Peyer's patch (tissue), 4 donors: Measurements from ENCODE around the gene DOCK4.

ENCODE experiments used
- POLR2A ChIP-seq, 2 donors: fragments of 450-650 bp; IDR thresholded peaks; one replicate each; pipeline ENCODE4 v1.5.1; 2017; ENCODE audit warnings: antibody characterized with exemption in 2 of 2, mild to moderate bottlenecking in 2 of 2, moderate library complexity in 2 of 2
- TF ChIP-seq, protein P1 (sequence below), 6 experiments: fragments of 450-650 bp in 4 of 6; fragments of 200-600 bp in 2 of 6; sonication (generic) in 1 of 6; IDR thresholded peaks; one replicate each; pipeline ENCODE4 v1.5.1; 2017 to 2019; ENCODE audit warnings: antibody characterized with exemption in 6 of 6, mild to moderate bottlenecking in 3 of 6, moderate library complexity in 1 of 6

GRCh38 chr7:111860248-111860647, 346.0 kb downstream of the DOCK4 start:
- TF ChIP-seq, protein P1, sequence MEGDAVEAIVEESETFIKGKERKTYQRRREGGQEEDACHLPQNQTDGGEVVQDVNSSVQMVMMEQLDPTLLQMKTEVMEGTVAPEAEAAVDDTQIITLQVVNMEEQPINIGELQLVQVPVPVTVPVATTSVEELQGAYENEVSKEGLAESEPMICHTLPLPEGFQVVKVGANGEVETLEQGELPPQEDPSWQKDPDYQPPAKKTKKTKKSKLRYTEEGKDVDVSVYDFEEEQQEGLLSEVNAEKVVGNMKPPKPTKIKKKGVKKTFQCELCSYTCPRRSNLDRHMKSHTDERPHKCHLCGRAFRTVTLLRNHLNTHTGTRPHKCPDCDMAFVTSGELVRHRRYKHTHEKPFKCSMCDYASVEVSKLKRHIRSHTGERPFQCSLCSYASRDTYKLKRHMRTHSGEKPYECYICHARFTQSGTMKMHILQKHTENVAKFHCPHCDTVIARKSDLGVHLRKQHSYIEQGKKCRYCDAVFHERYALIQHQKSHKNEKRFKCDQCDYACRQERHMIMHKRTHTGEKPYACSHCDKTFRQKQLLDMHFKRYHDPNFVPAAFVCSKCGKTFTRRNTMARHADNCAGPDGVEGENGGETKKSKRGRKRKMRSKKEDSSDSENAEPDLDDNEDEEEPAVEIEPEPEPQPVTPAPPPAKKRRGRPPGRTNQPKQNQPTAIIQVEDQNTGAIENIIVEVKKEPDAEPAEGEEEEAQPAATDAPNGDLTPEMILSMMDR (IDR thresholded peaks at IDR 0.05): no peak
- TF ChIP-seq POLR2A (IDR thresholded peaks at IDR 0.05): no peak
